ENCODE data around the gene S100A4.
"Not testable (repeated sequence)": the region's sequence is repeated elsewhere in the genome, so short reads cannot be mapped to it uniquely, and the experiment has no call there.

The S100A4 gene

DNA sequence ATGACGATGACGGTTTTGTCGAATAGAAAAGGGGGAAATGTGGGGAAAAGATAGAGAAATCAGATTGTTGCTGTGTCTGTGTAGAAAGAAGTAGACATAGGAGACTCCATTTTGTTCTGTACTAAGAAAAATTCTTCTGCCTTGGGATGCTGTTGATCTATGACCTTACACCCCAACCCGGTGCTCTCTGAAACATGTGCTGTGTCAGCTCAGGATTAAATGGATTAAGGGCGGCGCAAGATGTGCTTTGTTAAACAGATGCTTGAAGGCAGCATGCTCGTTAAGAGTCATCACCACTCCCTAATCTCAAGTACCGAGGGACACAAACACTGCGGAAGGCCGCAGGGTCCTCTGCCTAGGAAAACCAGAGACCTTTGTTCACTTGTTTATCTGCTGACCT is 29.9 kb upstream of the S100A4 start:
- H3K9me3 ChIP-seq; H3K36me3 ChIP-seq (replicated peaks); in situ Hi-C loops (cut with MboI; ENCODE audit: low sequenced_read_pairs); H3K4me3 ChIP-seq; H3K27me3 ChIP-seq (ENCODE audit: low read depth): not testable (repeated sequence)
- DNase-seq (ENCODE audit: low spot score in 2 of 2) = peak in 1 of 2 experiments; percentile 54
- peaks cover 14% of the 10 kb centered on the region for H3K4me1 ChIP-seq

DNA sequence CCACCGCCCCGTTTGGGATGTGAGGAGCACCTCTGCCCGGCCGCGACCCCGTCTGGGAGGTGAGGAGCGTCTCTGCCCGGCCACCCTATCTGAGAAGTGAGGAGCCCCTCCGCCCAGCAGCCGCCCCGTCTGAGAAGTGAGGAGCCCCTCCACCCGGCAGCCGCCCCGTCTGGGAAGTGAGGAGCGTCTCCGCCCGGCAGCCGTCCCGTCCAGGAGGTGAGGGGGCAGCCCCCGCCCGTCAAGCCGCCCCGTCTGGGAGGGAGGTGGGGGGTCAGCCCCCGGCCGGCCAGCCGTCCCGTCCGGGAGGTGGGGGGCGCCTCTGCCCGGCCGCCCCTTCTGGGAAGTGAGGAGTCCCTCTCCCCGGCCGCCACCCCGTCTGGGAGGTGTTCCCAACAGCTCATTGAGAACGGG is 29.5 kb upstream of the S100A4 start:
- H3K27me3 ChIP-seq (ENCODE audit: low read depth); H3K9me3 ChIP-seq; in situ Hi-C loops (cut with MboI; ENCODE audit: low sequenced_read_pairs); DNase-seq (ENCODE audit: low spot score in 2 of 2); H3K4me3 ChIP-seq; H3K36me3 ChIP-seq (replicated peaks): not testable (repeated sequence)
- peaks cover 14% of the 10 kb centered on the region for H3K4me1 ChIP-seq

DNA sequence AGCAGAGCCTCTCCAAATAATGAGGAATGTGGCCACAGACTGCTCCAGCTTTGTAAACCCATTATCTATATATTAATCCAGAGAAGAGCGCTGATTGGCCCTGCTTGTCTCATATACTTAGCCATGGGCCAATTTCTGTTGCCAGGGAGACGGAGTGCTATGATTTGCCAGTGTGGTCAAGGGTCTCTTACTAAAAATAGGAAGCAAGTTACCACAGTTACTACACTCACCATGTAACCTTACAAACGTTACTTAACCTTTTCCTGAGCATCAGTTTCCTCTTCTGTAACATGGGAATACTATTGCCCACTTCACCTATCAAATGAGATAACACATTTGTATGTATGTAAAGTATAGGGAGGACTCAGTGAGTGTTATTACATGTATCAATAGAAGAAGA is 27.7 kb upstream of the S100A4 start:
- no peak overlapping the region for H3K4me3 ChIP-seq
- H3K36me3 ChIP-seq (replicated peaks) = no peaks in the 10 kb centered on the region
- H3K4me1 ChIP-seq = peaks cover 13% of the 10 kb centered on the region
- no peaks in the 10 kb centered on the region; the same call in 1 of the 2 replicates for H3K9me3 ChIP-seq
- H3K27me3 ChIP-seq (ENCODE audit: low read depth) = no peaks in the 10 kb centered on the region
- DNase-seq (ENCODE audit: low spot score in 2 of 2) = no peak
- in situ Hi-C loops (cut with MboI; ENCODE audit: low sequenced_read_pairs) = no loop called here

GRCh38 chr1:153572569-153573015 is 27.0 kb upstream of the S100A4 start:
- Histone ChIP-seq H3K9me3 (no peaks in the 10 kb centered on the region), H3K27me3 (ENCODE audit: low read depth) (no peaks in the 10 kb centered on the region), H3K36me3 (replicated peaks) (no peaks in the 10 kb centered on the region), H3K4me1 (peaks cover 8% of the 10 kb centered on the region), H3K4me3 (no peak overlapping the region)
- DNase-seq (ENCODE audit: low spot score in 2 of 2) = peak in 1 of 2 experiments; percentile 55
- in situ Hi-C loops (cut with MboI; ENCODE audit: low sequenced_read_pairs) = no loop called here

GRCh38 chr1:153571706-153572105 is 26.1 kb upstream of the S100A4 start:
- H3K4me3 ChIP-seq = no peak overlapping the region
- no peaks in the 10 kb centered on the region for H3K27me3 ChIP-seq (ENCODE audit: low read depth)
- DNase-seq (ENCODE audit: low spot score in 2 of 2) = no peak
- H3K4me1 ChIP-seq = peaks cover 11% of the 10 kb centered on the region
- no peaks in the 10 kb centered on the region for H3K9me3 ChIP-seq
- in situ Hi-C loops (cut with MboI; ENCODE audit: low sequenced_read_pairs) = no loop called here
- H3K36me3 ChIP-seq (replicated peaks) = no peaks in the 10 kb centered on the region

DNA sequence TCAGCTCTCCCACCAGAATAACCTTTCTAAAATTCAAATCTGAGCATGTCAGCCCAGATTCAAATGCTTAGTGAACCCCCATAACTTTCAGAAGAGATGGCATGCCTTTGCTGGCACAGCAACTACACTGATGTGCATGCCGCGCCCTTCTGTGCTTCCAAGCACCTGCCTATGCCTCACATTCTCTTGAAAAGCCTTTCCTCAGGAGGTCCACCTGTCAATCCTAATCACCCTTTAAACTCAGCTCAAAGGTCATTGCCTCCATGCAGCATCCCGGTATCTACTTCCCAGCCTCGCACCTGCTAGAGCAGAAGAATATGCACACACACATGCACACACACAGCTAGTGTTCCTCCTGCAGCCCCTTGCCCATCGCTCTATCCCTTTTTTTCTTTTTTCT is 25.3 kb upstream of the S100A4 start:
- Histone ChIP-seq H3K4me3 (no peak overlapping the region), H3K9me3 (no peaks in the 10 kb centered on the region), H3K36me3 (replicated peaks) (no peaks in the 10 kb centered on the region), H3K4me1 (peaks cover 12% of the 10 kb centered on the region), H3K27me3 (ENCODE audit: low read depth) (no peaks in the 10 kb centered on the region)
- DNase-seq (ENCODE audit: low spot score in 2 of 2) = no peak
- in situ Hi-C loops (cut with MboI; ENCODE audit: low sequenced_read_pairs) = no loop called here

DNA sequence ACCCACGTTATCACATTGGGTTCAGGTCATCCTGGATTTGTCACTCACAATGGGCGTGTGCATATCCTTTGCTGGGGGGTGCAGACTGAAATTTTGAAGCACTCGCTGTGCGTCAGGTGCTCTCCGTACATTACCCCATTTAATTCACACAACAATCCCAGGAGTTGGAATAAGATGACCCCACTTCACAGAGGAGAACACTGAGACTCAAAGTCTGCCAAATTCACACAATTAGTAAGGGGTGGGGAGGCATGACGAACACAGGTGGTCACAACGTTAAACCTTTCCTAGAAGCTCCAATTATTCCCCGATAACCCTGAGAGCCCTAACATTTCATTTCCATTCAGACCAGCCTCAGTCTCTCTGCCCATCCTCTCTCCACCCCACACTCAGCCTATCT is 23.9 kb upstream of the S100A4 start:
- H3K27me3 ChIP-seq (ENCODE audit: low read depth) = no peaks in the 10 kb centered on the region
- in situ Hi-C loops (cut with MboI; ENCODE audit: low sequenced_read_pairs) = loop anchor here (10.0 kb wide), 2 partner anchors 55 to 215 kb away; partner anchors contain the start of gene S100A9
- H3K4me3 ChIP-seq = no peak overlapping the region
- peaks cover 12% of the 10 kb centered on the region for H3K4me1 ChIP-seq
- no peak for DNase-seq (ENCODE audit: low spot score in 2 of 2)
- H3K36me3 ChIP-seq (replicated peaks) = no peaks in the 10 kb centered on the region
- H3K9me3 ChIP-seq = no peaks in the 10 kb centered on the region

DNA sequence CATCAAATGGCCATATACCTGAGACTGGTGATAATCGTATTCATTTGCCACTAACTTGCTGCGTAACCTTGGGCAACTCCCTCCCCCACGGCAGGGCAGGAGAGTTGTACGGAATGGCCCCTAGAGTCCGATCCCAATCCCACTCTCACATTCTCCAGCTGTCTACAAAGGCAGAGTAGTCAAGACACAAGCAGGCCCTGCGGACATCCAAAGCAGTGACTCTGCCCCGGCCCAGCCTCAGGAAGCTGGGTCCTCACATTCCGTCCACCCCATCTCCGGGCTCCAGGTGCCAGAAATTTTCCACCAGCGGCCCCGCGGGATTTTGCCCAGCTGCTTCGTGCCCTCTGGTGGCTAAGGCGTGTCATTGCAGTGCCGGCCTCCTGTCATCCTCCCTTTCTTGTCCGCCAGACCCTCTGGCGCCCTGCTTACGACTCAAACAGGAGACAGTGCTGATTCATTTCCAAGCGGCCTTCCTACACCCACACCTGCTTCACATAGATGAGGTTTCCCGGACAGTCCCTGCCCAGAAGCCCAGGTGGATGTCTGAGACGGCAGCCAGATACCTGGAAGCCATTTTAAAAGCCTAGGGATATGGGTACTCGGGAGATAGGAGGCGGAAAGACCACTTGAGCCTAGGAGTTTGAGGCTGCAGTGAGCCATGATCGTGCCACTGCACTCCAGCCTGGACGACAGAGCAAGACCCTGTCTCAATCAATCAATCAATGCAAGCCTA is 22.9 kb upstream of the S100A4 start:
- H3K9me3 ChIP-seq = no peaks in the 10 kb centered on the region
- H3K4me1 ChIP-seq = peaks cover 12% of the 10 kb centered on the region
- H3K27me3 ChIP-seq (ENCODE audit: low read depth) = no peaks in the 10 kb centered on the region
- no peak overlapping the region for H3K4me3 ChIP-seq
- peak; percentile 83 to 93 for DNase-seq (ENCODE audit: low spot score in 2 of 2)
- in situ Hi-C loops (cut with MboI; ENCODE audit: low sequenced_read_pairs) = loop anchor here (10.0 kb wide), 2 partner anchors 54 to 214 kb away; partner anchors contain the start of gene S100A9
- no peaks in the 10 kb centered on the region for H3K36me3 ChIP-seq (replicated peaks)

DNA sequence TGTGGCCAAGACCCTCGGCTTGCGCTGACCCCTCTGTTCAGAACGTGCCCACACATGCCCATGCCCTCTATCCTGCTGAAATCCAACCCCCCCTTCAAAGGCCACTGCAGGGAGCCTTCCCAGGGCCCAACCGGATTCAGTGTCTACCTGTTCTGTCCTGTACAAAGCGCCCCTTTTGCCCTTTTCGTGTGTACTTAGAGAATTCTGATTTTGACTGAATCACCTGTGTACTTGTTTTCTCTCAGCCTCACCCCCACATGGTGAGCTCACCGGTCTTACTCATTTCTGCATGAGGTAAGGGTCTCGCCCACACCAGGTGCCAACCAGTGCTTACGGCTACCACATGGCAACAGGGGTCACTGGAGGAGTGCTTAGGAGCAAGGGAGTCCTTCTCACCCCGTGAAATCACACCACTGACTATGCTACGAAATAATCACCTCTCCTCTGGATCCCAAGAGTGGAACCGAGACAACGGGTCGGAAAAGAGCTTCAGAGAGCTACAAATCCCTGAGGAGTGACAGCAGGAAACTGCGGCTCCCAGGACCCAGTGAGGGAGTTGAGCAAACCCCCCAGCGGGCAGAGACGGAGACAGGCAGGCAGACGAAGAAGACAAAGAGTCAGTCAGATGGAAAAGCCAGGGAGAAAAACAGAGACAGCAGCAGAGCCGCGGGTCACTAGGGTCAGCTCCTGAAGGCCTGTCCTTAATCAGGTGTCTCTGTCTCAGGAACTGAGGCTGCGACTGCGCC is 22.2 kb upstream of the S100A4 start:
- H3K36me3 ChIP-seq (replicated peaks) = no peaks in the 10 kb centered on the region
- no peaks in the 10 kb centered on the region for H3K9me3 ChIP-seq
- no peak overlapping the region for H3K4me3 ChIP-seq
- in situ Hi-C loops (cut with MboI; ENCODE audit: low sequenced_read_pairs) = loop anchor here (10.0 kb wide), 2 partner anchors 53 to 213 kb away; partner anchors contain the start of gene S100A9
- DNase-seq (ENCODE audit: low spot score in 2 of 2) = no peak
- peaks cover 12% of the 10 kb centered on the region for H3K4me1 ChIP-seq
- H3K27me3 ChIP-seq (ENCODE audit: low read depth) = no peaks in the 10 kb centered on the region

- peaks cover 12% of the 10 kb centered on the region for H3K4me1 ChIP-seq
- in situ Hi-C loops (cut with MboI; ENCODE audit: low sequenced_read_pairs) = loop anchor here (10.0 kb wide), 2 partner anchors 52 to 212 kb away; partner anchors contain the start of gene S100A9
Observed at GRCh38 chr1:153566414-153567371, 21.1 kb upstream of the S100A4 start.

DNA sequence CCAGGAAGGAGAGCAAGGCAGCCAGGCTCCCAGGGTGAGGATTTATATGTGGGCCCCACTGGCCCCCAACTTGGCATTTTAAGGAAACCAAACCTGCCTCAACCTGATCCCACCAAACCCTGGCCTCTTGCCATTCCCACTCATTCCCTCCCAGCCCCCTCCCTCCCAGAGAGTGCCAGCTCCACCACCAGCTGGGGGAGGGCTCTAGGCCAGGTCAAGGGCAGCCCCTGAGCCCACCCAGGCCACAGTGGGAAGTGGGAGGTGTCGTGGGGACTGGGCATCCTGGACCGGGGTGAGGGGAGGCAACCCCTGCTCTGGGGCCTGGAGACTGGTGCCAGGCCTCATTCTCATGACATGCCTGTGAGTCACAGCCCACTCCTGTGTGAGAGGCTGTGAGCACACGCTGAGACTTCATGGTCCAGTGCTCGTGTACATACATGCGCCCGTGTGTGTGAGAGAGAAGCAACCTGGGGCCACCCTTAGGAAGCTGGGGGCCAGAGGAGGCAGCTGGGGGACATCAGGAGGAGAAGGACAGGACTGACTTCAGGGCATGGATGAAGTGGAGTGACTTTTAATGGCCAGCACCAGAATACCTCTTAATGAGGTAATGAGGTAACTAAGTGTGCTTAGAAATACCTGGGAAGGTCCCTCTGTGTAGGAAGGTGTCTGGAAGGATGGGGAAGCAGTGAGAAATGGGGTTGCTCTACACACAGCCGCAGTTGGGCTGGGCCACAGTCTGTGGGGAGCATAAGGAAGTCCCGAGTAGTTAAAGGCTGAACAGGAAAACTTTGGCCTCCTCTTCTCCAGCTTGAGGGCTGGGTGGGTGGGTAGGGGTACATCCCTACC is 20.1 kb upstream of the S100A4 start, which contains the start of gene S100A2:
S100A2 (minus strand) TSS at position 316 of the 846 bp plus-strand sequence. CDS start 1,967 bp downstream, outside the sequence.
- no peaks in the 10 kb centered on the region for H3K27me3 ChIP-seq (ENCODE audit: low read depth)
- no peak within 1 kb of the TSS for H3K4me3 ChIP-seq
- no peaks in the 10 kb centered on the region for H3K9me3 ChIP-seq
- no peaks in the 10 kb centered on the region for H3K36me3 ChIP-seq (replicated peaks)
- in situ Hi-C loops (cut with MboI; ENCODE audit: low sequenced_read_pairs) = loop anchor here (10.0 kb wide), 2 partner anchors 51 to 211 kb away; partner anchors contain the start of gene S100A9
- no peak for DNase-seq (ENCODE audit: low spot score in 2 of 2)
- peaks cover 12% of the 10 kb centered on the region for H3K4me1 ChIP-seq

More at GRCh38 chr1:153566414-153567371, 21.1 kb upstream of the S100A4 start:
- Histone ChIP-seq H3K9me3 (no peaks in the 10 kb centered on the region), H3K36me3 (replicated peaks) (no peaks in the 10 kb centered on the region), H3K27me3 (ENCODE audit: low read depth) (no peaks in the 10 kb centered on the region), H3K4me3 (no peak overlapping the region)
- DNase-seq (ENCODE audit: low spot score in 2 of 2) = peak in 1 of 2 experiments; percentile 76

DNA sequence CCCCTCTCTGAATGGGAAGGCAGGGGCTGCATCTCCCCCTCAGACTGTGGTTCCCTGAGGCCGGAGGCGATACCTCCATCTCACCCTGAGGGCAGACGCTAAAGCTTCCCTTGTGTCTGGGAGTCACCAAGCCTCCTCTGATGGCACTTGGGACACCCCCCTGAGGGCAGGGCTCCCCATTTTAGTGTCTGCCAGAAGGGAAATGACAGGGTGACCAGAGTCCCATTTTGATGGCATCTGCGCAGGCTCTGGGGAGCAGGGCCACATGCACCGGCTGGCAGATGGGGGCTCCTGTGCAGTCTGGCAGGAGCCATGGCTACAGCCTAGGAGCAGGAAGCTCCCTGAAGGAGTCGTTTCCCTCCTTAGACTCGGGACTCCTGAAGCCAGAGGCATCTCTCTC is 18.4 kb upstream of the S100A4 start:
- H3K36me3 ChIP-seq (replicated peaks) = no peaks in the 10 kb centered on the region
- H3K4me1 ChIP-seq = peaks cover 12% of the 10 kb centered on the region
- no peaks in the 10 kb centered on the region for H3K9me3 ChIP-seq
- no peaks in the 10 kb centered on the region for H3K27me3 ChIP-seq (ENCODE audit: low read depth)
- DNase-seq (ENCODE audit: low spot score in 2 of 2) = no peak
- H3K4me3 ChIP-seq = no peak overlapping the region
- in situ Hi-C loops (cut with MboI; ENCODE audit: low sequenced_read_pairs) = loop anchor here (10.0 kb wide), 2 partner anchors 49 to 209 kb away; partner anchors contain the start of gene S100A9
